H1 (cell line): ENCODE results near the gene LGALS3. TPM values are rescaled to one million over a fixed set of nuclear protein-coding genes. Genes with fewer than 3 reads are reported as not detected.

Experiments used
- CEBPB ChIP-seq: IDR thresholded peaks from 2 replicates; pipeline ENCODE4 v1.6.1; 2012; ENCODE audit warnings: low read depth, low read length
- CREB1 ChIP-seq: IDR thresholded peaks from 2 replicates; pipeline ENCODE4 v1.6.1; 2012; ENCODE audit warnings: inconsistent platforms
- FOSL1 ChIP-seq: IDR thresholded peaks from 2 replicates; pipeline ENCODE4 v1.6.1; 2011; ENCODE audit warnings: mild to moderate bottlenecking, low read depth, low read length, moderate library complexity; ENCODE audit not compliant: insufficient read depth
- JUN ChIP-seq: IDR thresholded peaks from 2 replicates; pipeline ENCODE4 v1.6.1; 2011; ENCODE audit warnings: low read depth, mild to moderate bottlenecking, improper control_type of control experiment, low read length
- JUND ChIP-seq: IDR thresholded peaks from 2 replicates; pipeline ENCODE4 v1.6.1; 2011; ENCODE audit warnings: mild to moderate bottlenecking, improper control_type of control experiment, low read length
- POLR2A ChIP-seq, 2 experiments: IDR thresholded peaks; 1 replicate in 1 of 2; 2 replicates in 1 of 2; pipeline ENCODE4 v1.6.1; 2011; ENCODE audit warnings: low read depth in 2 of 2, low read length in 2 of 2, mild to moderate bottlenecking in 2 of 2; ENCODE audit errors: control extremely low read depth in 1 of 2
- POLR2AphosphoS5 ChIP-seq: IDR thresholded peaks from 2 replicates; pipeline ENCODE4 v1.6.1; 2011; ENCODE audit warnings: low read depth, low read length
- RBBP5 ChIP-seq: IDR thresholded peaks from 2 replicates; pipeline ENCODE4 v1.7.1; 2012; ENCODE audit warnings: low read depth, mild to moderate bottlenecking, inconsistent platforms, low read length, moderate library complexity, borderline replicate concordance
- RFX5 ChIP-seq: IDR thresholded peaks from 2 replicates; pipeline ENCODE4 v1.6.1; 2011; ENCODE audit warnings: low read depth, low read length, improper control_type of control experiment, borderline replicate concordance
- SAP30 ChIP-seq: fragments of 300-600 bp; sonication (generic); IDR thresholded peaks from 2 replicates; pipeline ENCODE4 v1.7.1; 2012; ENCODE audit warnings: low read length, moderate library complexity, mild to moderate bottlenecking, inconsistent platforms; ENCODE audit not compliant: insufficient read depth, insufficient replicate concordance
- SIRT6 ChIP-seq: IDR thresholded peaks from one replicate; pipeline ENCODE4 v1.7.1; 2012; ENCODE audit warnings: low read length, inconsistent platforms
- SP1 ChIP-seq: IDR thresholded peaks from 2 replicates; pipeline ENCODE4 v1.6.1; 2011; ENCODE audit warnings: low read depth, low read length
- SP2 ChIP-seq: IDR thresholded peaks from 2 replicates; pipeline ENCODE4 v1.6.1; 2012; ENCODE audit warnings: mild to moderate bottlenecking, low read length, inconsistent platforms
- TBP ChIP-seq: IDR thresholded peaks from 2 replicates; pipeline ENCODE4 v1.6.1; 2011; ENCODE audit warnings: low read depth, low read length, improper control_type of control experiment
- TCF12 ChIP-seq: IDR thresholded peaks from 2 replicates; pipeline ENCODE4 v1.6.1; 2011; ENCODE audit warnings: low read depth, mild to moderate bottlenecking, low read length
- polyA plus RNA-seq, 7 experiments: library from polyadenylated mRNA; depleted of rRNA in 3 of 7; stranded (reverse) in 5 of 7; unstranded in 2 of 7; fragments of >200 nt in 5 of 7; fragments of 200-250 nt in 2 of 7; gene quantifications; 1 replicate in 5 of 7; 2 replicates in 1 of 7; 4 replicates in 1 of 7; pipeline versions ENCODE4 v1.2.1 to v1.2.3, GENCODE V29; 2011 to 2013; ENCODE audit warnings: missing spikeins in 2 of 7, mixed read lengths in 2 of 7
- total RNA-seq: library from RNA; stranded (reverse); fragmentation: NEBNext Ultra II Directional; extraction: Animal tissue kit (Norgen Biotek cat#: 25700); gene quantifications from 2 replicates; pipeline ENCODE4 v1.2.1, GENCODE V29; 2021
- TF ChIP-seq, protein P1 (sequence below): IDR thresholded peaks from 2 replicates; pipeline ENCODE4 v1.6.1; 2012; ENCODE audit warnings: inconsistent platforms
- TF ChIP-seq, protein P2 (sequence below), 3 experiments: IDR thresholded peaks; 1 replicate in 2 of 3; 2 replicates in 1 of 3; pipeline versions ENCODE4 v1.5.1 to v1.6.1; 2011; ENCODE audit warnings: low read length in 3 of 3, mild to moderate bottlenecking in 3 of 3, inconsistent platforms in 2 of 3, low read depth in 1 of 3, moderate library complexity in 1 of 3; ENCODE audit not compliant: insufficient read depth in 1 of 3; ENCODE audit errors: control extremely low read depth in 1 of 3

LGALS3 gene
- total and polyA plus RNA-seq, 2 of the 8 experiments (the other 6 are each of a cell fraction or from before 2014, with no cell fraction given): 9.7 to 14.5 TPM

- 0 out of 2 replicates have a peak, but pooled peaks have one; percentile 47 for TF ChIP-seq TCF12
- peak; percentile 65; the same call in 1 of the 2 replicates for TF ChIP-seq SP1
- peak; percentile 43; the same call in 1 of the 2 replicates for TF ChIP-seq POLR2AphosphoS5
- peak; percentile 46; the same call in 1 of the 2 replicates for TF ChIP-seq RBBP5
- no peak for TF ChIP-seq FOSL1
- no peak for TF ChIP-seq SP2
- no peak for TF ChIP-seq RFX5
- TF ChIP-seq SIRT6: no peak
- peak in 1 of 2 experiments; percentile 57; a peak in 2 of 3 replicates for TF ChIP-seq POLR2A (IDR thresholded peaks at IDR 0.05; ENCODE audit: control extremely low read depth in 1 of 2, low read depth in 2 of 2, low read length in 2 of 2)
- TF ChIP-seq SAP30: no peak
- TF ChIP-seq CEBPB: no peak
- no peak; the same call in 1 of the 2 replicates for TF ChIP-seq CREB1
- peak; percentile 77; the same call in 1 of the 2 replicates for TF ChIP-seq JUND
- TF ChIP-seq, protein P1, sequence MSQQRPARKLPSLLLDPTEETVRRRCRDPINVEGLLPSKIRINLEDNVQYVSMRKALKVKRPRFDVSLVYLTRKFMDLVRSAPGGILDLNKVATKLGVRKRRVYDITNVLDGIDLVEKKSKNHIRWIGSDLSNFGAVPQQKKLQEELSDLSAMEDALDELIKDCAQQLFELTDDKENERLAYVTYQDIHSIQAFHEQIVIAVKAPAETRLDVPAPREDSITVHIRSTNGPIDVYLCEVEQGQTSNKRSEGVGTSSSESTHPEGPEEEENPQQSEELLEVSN: no peak
- 0 out of 2 replicates have a peak, but pooled peaks have one; percentile 34 for TF ChIP-seq JUN
- TF ChIP-seq TBP: no peak
- TF ChIP-seq, protein P2, sequence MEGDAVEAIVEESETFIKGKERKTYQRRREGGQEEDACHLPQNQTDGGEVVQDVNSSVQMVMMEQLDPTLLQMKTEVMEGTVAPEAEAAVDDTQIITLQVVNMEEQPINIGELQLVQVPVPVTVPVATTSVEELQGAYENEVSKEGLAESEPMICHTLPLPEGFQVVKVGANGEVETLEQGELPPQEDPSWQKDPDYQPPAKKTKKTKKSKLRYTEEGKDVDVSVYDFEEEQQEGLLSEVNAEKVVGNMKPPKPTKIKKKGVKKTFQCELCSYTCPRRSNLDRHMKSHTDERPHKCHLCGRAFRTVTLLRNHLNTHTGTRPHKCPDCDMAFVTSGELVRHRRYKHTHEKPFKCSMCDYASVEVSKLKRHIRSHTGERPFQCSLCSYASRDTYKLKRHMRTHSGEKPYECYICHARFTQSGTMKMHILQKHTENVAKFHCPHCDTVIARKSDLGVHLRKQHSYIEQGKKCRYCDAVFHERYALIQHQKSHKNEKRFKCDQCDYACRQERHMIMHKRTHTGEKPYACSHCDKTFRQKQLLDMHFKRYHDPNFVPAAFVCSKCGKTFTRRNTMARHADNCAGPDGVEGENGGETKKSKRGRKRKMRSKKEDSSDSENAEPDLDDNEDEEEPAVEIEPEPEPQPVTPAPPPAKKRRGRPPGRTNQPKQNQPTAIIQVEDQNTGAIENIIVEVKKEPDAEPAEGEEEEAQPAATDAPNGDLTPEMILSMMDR (IDR thresholded peaks at IDR 0.05; ENCODE audit: control extremely low read depth in 1 of 3, insufficient read depth in 1 of 3, low read depth in 1 of 3, low read length in 3 of 3): no peak
Observed at GRCh38 chr14:55103005-55103640, 25.9 kb upstream of the LGALS3 start (continued).
